Muscle of back (tissue), 11 donors: Measurements from ENCODE around the gene BAIAP2L1. TPM values are rescaled to one million over a fixed set of nuclear protein-coding genes. Genes with fewer than 3 reads are reported as not detected.

Experiments used
- DNase-seq, 3 donors: peaks; one replicate each; pipeline versions ENCODE4 v3.0.0 to v3.0.0-alpha.2; 2013
- polyA plus RNA-seq, 10 donors: library from polyadenylated mRNA; unstranded; fragments of 120-200 nt; gene quantifications; one replicate each; pipeline ENCODE4 v1.2.1, GENCODE V29; 2013; ENCODE audit not compliant: insufficient read length in 10 of 10

Gene BAIAP2L1
- polyA plus RNA-seq, 10 donors: 3.7 to 7.8 (median 6.0) TPM

- no peak for DNase-seq
Measured at GRCh38 chr7:98295467-98296192, 105.3 kb downstream of the BAIAP2L1 start.

DNA sequence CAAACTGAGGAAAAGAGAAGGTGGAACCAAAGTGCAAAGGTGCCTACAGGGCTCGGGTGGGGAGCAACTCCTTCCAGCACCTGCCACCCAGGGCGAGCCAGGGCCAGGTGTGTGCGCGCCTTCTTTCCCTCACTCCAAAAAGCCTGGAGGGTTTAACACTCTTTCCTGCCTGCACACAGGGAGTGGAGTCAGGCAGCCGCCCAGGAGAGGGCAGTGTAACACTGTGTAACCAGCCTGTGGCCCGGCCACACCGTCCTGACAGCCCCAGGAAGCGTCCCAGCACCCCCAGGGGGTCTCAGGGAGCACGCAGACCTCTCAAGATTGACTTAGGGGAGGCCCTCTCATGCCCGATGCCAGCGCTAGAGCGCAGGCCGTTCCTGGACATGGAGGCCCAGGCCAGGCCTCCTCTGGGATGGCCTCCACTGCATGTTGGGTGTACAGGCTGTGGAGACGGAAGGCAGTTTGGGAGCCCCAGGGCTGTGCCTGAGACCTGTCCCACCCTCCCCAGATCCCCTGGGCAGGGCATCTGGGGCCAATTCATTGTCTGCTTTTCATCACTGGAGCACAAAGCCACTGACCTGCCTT lies 106.0 kb downstream of the BAIAP2L1 start:
- DNase-seq: peak in 1 of 3 donors; percentile 69

- DNase-seq: no peak
Measured at GRCh38 chr7:98294326-98294725, 106.6 kb downstream of the BAIAP2L1 start.

- DNase-seq: no peak
Measured at GRCh38 chr7:98293746-98294145, 107.1 kb downstream of the BAIAP2L1 start.

GRCh38 chr7:98293265-98293664 lies 107.6 kb downstream of the BAIAP2L1 start:
- no peak for DNase-seq

GRCh38 chr7:98291717-98292116 lies 109.2 kb downstream of the BAIAP2L1 start:
- DNase-seq: no peak

DNA sequence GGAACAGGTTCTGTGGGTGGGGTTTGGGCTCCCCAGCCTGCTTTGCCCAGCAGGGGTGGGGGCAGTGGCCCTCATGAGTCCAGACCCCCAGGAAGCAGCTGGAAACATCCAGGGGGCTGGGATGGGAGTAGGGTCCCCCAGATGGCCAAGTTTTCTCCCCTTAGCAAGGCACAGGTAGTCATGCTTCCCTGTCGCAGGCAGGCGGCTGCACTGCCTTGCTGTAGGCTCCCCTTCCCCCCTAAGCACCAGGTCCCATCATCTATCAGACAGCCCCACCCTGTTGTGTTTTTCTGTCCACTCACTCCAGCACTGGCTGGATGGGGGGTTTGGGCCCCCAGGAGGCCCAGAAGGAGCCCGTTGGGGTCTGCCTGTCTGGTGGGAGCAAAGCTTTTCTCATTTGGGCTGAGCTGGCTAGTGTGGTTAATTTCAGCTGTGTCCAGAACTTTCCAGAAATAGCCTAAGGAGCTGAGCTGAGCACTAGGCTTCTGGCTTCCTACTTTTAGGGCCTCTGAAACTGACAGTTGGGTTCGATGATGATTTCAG lies 111.5 kb downstream of the BAIAP2L1 start:
- no peak for DNase-seq

DNA sequence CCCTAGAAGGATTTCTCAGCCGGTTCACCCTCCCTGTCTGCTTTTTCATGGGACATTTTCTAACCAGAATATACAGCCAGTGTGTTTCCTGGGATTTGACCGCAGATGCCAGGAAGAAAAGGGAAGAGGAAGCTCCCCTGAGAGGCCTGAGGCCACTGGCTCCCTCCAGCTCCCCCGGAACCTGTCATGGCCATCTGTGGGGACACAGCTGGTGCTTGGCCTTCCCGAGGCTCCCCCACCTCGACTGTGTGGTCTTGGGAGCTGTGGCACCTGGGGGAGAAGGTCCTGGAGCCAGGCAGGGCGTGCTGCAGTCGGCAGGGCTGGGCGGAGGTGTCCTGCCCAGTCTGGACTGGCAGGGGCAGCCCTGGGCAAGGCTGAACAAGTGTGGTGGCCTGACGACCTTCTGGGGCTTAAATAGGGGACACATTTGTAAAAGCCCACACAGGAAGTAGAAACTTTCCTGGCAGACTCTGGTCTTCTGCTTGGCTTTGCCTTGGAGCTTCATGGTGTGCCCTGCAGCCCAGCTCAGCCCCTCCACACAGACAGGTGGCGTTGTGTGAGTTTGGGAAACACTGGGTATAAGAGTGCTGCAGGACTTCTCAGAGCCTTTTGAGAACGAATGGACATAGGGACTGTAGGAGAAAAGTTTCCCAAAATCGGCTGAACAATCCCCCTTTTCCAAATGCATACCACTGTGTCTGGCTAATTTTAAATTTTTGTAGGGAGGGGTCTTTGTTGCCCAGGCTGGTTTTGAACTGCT lies 112.6 kb downstream of the BAIAP2L1 start:
- DNase-seq: no peak

DNA sequence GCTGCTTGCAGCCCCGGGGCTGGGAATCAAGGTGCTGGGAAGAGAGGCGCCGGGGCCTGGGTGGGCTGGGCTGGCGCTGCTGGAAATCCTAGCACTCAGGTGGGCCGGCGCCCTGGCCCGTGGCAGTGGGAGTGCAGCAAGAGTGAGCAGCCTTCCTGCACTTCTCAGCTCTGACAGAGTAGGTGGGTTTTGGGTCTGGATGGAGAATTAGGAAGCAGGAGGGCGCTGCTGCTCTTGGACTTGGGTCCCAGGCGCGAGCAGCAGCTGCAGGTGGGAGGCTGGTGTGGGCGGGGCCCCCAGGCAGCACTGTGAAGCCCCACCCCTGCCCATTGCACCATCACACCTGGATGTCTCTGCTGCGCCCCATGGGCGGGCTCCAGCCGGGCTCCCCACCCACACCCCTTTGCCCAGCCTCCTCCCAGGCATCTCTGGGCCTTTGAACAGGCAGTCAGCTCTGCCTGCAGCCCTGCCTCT lies 113.4 kb downstream of the BAIAP2L1 start:
- DNase-seq: no peak

DNA sequence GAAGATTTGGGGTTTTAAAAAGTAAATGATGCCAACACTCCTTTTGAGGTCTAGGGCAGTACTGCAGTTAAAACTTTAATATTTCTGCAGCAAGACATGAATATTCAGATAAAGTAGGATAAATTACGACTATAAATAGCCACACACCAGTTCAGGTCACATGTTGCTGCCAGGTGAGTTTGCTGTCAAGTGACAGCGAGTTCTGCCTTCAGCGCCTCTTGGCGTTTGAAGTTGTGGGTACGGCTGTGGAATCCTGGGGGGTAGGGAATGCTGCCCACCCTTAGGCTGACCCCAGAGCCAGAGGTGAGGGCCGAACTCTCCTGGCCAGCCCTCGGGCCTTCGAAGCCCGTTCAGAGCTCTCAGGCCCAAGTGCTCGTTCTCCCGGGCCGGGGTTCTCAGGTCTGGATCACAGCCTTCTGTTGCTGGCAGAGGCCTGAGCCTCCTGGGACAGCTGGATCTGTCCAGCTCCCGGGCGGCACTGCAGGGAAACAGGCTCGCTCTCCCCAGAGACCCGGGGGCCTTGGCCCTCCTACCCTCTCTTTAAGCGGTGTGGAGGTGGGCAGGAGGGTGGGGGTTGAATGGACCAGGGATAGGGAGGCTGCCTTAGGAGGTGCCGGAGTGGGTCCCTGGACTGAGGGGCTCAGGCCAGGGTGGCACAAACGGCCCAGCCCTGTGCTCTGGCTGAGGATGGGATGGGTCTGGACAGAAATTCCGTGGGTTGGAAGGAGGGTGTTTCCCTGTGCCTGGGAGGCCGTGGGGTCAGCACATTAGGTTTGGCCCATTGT lies 114.0 kb downstream of the BAIAP2L1 start:
- DNase-seq: no peak

DNA sequence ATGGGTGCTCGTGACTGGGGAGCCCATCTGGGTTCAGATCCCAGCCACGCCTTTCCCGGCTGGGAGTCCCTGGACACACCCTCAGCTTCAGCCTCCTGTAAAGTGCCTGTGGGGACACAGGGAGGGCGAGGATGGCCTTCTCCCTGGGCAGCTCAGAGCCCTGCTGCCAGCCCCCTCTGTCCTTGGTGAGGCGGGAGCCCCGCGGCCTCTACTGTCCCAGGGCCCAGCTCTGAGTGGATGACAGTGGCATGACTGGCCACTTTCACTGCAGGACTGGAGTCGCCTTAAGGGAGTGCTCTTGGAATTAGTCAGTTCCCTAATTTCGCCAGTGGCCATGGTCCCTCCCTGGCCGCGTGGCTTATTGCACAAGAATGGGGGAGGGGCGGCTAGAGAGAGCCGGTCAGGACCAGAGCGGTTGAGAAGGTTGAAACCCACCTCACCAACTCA lies 114.8 kb downstream of the BAIAP2L1 start:
- DNase-seq: peak in 1 of 3 donors; percentile 36

GRCh38 chr7:98285157-98286092 lies 115.5 kb downstream of the BAIAP2L1 start:
- no peak for DNase-seq

DNA sequence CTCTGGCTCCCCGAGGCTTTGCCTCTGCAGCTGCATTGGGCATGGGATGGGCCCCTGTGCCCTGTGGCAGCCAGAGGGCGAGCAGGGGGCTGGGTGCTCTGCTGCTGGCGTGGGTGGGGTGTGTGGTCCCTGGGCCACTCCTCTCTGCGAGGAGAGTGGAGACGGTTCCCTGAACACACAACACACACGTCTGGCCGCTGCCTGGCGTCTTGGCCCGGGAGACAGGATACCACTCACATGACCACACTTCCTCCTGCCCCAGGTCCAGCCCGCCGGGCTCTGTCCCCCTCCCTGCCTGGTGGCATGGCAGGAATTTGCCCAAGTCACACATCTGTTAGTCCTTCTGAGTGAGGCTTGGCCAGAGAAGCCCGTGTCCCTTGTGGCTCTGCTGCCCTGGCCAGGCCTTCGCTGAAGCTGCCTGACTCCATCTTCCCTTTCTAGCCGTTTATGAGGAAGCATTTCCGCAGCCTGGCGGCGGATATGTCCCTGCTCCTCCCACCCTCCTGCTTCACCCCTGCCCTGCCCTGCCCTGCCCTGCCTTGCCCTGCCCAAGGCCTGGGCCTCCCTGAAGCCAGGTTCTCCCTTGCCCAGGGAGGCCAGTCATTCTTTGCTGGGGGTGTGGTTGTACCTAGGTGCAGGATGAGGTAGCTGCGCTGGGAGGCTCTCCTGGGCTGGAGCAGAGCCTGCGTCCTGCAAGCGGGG lies 116.4 kb downstream of the BAIAP2L1 start:
- peak in 2 of 3 donors; percentile 54 to 69 for DNase-seq

DNA sequence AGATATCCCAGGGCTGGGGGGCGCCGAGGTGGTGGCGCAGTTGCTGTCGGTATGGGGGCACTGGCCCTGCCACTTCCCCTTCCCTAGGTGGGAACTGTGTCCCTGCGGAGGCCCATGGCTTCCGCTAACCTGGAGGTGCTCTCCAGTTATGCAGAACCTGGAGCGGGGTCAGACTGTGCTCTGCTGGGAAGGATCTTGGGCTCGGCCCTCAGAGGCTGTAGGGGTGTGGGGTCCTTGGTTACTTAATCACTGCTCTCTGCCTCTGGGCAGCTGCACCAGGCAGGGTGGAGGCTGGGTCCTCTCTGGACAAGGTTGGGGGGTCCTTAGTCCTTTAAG lies 117.0 kb downstream of the BAIAP2L1 start:
- DNase-seq: no peak

GRCh38 chr7:98283127-98283886 lies 117.6 kb downstream of the BAIAP2L1 start:
- DNase-seq: peak in 1 of 3 donors; percentile 53

GRCh38 chr7:98282703-98283102 lies 118.2 kb downstream of the BAIAP2L1 start:
- peak in 1 of 3 donors; percentile 33 for DNase-seq

DNA sequence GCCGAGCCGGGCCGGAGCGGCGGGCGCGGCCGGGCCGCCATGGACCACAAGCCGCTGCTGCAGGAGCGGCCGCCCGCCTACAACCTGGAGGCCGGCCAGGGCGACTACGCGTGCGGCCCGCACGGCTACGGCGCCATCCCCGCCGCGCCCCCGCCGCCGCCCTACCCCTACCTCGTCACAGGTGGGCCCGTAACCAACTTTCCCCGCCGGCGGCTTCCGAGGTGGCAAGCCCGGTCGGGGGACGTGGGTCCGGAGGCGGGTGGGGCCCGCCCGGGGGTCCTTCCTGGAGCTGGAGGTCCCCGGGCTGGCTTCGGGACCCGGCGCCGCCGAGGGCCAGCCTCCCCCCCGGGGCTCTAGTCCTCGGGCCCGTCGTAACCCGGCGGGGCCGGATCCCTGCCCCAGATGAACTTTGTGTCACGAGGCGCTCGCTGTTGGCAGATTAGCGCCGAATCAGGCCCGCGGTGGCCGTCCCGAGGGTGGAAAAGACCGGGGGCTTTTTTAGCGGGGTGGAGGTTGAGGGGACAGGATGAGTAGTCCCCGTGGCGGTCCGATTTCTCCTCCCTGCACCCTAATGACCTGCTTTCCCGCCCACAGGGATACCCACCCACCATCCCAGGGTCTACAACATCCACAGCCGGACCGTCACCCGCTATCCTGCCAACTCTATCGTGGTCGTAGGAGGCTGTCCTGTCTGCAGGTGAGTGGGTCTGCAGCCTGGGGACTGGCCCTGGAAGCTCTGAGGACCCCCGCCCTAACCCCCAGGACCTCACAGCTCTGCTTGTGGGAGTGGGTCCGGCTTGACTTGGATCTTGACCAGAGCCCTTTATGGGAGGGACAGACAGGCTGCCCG lies 118.9 kb downstream of the BAIAP2L1 start:
- DNase-seq: peak in 1 of 3 donors; percentile 59
